HG03039 (cell line): Measurements from ENCODE around the gene HYAL1.
"Not testable (repeated sequence)": the region's sequence is repeated elsewhere in the genome, so short reads cannot be mapped to it uniquely, and the experiment has no call there.

Experiments used
- ATAC-seq: cut with Tn5 transposase; IDR thresholded peaks from one replicate; pipeline ENCODE4 v1.9.1; 2021; ENCODE audit warnings: mild to moderate bottlenecking, moderate library complexity; ENCODE audit not compliant: unreplicated experiment

The HYAL1 gene

DNA sequence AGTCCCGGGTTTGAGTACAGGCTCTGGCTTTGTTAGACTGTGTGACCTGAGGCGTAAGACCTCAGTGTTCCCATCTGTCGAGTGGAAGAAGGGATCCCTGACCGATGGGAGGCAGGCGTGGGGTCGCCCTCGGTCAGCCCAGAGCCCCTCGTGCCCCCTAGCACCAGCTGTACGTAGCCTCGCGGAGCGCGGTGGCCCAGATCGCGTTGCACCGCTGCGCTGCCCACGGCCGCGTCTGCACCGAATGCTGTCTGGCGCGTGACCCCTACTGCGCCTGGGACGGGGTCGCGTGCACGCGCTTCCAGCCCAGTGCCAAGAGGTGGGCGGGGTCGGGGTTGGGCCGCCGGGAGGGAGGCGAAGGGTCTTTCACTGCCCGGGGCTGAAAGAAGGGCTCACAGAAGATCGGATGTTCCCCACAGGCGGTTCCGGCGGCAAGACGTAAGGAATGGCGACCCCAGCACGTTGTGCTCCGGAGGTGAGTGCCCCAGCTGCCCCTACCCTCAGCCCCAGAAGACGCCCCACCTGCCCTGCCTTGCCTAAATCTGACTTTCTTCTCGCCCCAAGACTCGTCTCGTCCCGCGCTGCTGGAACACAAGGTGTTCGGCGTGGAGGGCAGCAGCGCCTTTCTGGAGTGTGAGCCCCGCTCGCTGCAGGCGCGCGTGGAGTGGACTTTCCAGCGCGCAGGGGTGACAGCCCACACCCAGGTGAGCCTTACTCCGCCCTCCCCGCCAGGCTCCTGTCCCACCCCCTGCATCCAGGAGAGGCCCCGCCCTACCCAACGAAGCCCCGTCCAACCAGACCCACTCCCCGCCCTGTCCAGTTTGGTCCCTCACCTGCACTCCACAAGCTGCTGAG, 28.0 kb downstream of the HYAL1 start:
- ATAC-seq: no peak

DNA sequence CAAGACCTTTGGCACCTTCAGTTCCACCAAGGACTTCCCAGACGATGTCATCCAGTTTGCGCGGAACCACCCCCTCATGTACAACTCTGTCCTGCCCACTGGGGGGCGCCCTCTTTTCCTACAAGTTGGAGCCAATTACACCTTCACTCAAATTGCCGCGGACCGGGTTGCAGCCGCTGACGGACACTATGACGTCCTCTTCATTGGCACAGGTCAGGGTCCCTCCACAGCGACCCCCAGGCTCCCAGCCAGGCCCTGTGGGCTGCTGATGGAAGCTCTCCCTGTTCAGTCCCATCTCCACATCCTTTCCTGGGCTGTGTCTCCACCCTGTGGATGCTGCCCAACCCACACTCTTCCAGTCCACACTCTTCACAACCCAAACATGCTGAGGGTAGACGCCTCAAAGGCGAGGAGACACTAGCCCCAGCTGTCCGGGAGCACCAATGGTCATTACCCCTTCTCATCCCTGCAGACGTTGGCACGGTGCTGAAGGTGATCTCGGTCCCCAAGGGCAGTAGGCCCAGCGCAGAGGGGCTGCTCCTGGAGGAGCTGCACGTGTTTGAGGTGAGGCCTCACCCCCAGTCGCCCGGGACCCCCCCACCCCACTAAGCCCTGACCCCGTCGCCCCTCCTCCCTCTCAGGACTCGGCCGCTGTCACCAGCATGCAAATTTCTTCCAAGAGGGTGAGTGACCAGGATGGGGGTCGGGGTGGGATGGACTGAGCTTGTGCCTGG, 28.8 kb downstream of the HYAL1 start:
- no peak for ATAC-seq

DNA sequence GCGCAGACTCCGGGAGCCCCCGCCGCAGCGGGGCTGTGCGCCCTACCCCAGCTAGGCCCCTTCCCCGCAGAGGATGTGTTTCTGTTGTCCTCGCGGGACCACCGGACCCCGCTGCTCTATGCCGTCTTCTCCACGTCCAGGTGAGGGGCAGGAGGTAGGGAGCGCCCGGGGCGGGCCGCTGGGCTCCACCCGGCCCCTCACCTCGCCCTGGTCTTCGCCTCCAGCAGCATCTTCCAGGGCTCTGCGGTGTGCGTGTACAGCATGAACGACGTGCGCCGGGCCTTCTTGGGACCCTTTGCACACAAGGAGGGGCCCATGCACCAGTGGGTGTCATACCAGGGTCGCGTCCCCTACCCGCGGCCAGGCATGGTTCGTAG, 29.7 kb downstream of the HYAL1 start:
- no peak for ATAC-seq

DNA sequence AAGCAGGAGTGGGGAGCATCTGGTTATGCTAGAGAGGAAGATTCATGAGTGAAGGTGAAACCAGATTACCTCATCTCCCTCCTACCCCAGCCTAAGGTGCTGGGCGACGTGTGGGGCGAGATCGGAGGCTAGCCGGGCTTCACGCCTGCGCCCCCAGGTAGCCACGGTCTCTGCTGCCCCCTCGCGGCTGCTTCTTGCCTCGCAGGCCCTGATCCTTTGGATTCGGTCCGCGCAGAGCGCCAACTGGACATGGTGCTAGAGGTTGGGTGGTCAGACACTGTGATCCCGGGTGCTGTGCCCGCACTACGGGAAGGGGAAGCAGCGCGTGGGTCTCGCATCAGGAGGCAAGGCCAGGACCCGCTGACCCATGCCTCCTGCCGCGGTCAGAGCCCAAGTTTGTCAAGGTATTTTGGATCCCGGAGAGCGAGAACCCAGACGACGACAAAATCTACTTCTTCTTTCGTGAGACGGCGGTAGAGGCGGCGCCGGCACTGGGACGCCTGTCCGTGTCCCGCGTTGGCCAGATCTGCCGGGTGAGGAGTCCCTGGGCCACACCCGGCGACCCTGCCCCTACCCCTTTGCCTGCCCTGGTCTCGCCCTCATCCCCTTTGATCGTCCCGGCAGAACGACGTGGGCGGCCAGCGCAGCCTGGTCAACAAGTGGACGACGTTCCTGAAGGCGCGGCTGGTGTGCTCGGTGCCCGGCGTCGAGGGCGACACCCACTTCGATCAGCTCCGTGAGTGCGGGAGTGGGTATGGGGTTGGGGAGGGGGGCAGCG, 30.3 kb downstream of the HYAL1 start:
- peak; percentile 70 for ATAC-seq

DNA sequence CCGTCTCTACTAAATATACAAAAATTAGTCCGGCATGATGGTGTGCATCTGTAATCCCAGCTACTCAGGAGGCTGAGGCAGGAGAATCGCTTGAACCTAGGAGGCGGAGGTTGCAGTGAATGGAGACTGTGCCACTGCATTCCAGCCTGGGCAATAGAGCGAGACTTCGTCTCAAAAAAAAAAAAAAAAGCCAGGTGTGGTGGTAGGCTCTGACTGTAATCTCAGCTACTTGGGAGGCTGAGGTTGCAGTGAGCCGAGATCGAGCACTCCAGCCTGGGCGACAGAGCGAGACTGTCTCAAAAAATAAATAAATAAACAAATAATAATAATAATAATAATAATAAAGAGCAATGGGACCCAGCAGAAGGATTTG, 30.9 kb downstream of the HYAL1 start:
- not testable (repeated sequence) for ATAC-seq

DNA sequence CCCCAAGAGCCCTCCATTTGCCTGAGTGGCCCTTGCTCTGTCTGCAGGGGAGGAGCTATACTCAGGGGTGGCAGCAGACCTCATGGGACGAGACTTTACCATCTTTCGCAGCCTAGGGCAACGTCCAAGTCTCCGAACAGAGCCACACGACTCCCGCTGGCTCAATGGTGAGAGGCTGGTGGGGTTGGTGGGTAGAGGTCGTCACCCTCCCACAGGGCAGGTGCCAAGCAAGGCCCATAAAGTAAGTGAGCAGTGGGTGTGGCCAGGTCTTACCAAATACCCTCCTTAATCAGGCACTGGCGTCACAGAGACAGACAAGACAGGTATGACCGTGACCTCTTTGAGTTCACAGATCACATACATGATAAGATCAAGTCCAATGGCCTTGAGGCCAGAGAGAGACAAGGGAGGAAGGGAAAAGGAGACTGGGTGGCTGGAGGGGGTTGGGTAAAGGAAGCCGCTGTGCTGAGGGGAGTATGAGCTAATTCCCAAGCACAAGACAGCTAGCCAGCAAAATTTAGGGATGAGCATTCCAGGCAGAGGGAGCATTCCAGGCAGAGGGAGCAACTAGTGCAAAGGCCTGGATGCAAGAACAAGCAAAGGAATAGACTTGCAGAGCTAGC, 31.9 kb downstream of the HYAL1 start:
- ATAC-seq: no peak

- ATAC-seq: no peak
Observed at GRCh38 chr3:50270422-50271224, 32.8 kb downstream of the HYAL1 start.

- no peak for ATAC-seq
Observed at GRCh38 chr3:50269977-50270413, 33.4 kb downstream of the HYAL1 start.

DNA sequence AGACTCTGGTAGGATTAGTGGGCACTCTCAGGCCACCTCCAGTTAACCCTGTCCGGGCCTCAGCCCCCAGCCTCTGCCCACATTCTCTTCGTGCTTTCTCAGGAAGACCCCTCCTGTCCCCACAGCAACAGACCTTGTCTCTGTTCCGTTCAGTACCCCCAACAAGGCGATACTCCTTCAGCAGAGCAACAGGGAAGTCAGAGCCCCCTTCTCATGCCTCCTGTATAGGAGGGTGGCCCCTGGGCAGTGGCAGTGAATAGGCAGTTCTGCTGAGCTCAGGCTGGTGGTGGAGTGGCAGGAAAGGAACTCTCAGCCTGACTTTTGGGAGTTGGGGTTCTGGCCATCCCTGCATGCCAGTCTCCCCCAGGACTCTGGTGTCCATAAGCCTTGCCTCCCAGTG, 33.9 kb downstream of the HYAL1 start:
- ATAC-seq: no peak

- ATAC-seq: no peak
Observed at GRCh38 chr3:50268703-50269451, 34.5 kb downstream of the HYAL1 start, which contains the start of gene SEMA3B. SEMA3B (plus strand) TSS chr3:50269147; CDS start chr3:50269241, 94 bp downstream.

DNA sequence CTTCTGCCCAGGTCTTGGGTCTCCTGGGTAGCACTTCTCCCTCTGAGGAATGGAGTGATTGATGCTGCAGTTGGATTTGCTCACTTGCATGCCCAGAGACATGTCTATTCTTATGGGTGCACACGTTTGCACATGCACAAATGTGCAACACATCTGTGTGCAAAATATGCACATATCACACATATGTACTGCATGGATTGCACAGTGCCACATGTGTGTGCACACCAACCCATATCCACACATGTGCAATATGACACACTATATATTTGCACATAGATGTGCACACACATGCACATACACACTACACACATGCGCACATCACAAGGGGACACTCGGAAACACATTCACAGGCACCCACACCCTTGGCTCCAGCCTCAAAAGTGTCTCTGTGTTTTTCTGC, 35.1 kb downstream of the HYAL1 start:
- no peak for ATAC-seq

- no peak for ATAC-seq
Observed at GRCh38 chr3:50267280-50267913, 36.0 kb downstream of the HYAL1 start.

DNA sequence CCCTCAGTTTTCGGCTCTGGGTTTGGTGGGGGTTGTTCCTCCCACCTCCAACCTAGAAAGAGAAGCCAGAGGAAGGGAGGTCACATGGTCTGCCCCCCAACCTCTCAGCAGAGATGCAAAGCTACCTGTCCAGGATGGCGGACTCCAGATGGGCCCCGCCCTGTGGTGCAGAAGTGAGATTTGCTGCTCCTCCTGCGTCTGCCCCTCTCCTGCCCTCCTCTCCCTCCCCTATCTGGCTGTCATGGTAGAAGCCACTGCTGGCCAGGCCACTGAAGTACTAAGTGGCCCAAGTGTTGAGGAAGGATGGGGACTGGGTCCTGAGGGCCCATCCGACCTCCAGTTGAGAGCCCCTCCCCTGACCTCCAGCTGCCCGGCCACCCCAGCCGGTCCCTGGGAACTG, 36.5 kb downstream of the HYAL1 start:
- no peak for ATAC-seq

DNA sequence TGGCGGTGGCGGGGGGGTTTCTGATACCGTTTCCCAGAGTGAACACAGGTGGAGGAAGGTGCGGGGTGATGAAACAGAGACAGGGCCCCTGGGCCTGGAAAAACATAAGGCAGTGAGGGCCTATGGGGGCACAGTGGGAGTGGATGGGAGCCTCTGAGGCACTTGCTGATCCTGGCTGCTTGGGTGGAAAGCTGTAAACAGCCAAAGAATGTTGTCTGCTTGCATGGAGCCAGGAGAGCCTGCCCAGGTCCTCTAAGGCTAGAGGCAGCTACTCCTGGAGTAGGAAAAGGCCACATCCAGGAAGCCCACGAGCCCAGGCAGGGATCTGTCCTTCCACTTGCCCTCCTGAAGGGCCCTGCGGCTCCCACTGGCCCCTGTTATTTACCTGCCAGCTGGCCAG, 37.4 kb downstream of the HYAL1 start:
- no peak for ATAC-seq

DNA sequence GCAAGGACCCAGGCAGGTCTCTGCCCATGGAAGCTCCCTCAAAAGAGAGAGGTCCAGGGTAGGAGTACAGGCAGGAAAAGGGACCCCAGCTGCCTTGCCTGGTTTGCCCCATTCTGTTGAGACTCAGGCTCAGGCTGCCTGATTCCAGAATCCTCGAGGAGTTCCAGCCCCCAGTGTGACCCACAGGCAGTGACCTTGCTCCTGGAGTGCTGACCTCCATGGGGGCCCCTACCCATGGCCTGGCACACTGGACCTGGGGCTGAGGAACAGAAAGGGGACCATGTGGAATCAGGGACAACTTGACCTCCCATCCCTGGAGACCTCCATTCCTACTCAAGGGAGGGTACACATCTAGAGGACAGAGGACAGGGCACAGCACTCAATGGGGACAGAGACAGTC, 37.8 kb downstream of the HYAL1 start:
- ATAC-seq: no peak

GRCh38 chr3:50264964-50265485, 38.3 kb downstream of the HYAL1 start:
- ATAC-seq: no peak

- ATAC-seq: no peak
Observed at GRCh38 chr3:50264383-50264963, 38.9 kb downstream of the HYAL1 start.
